ENCODE data around the gene BATF3.
"Not testable (repeated sequence)": the region's sequence is repeated elsewhere in the genome, so short reads cannot be mapped to it uniquely, and the experiment has no call there.

BATF3 gene

GRCh38 chr1:212699625-212700222, at the start of gene BATF3:
BATF3 (minus strand) TSS chr1:212699840; CDS start chr1:212699762, 78 bp downstream.
- peak; percentile 47 for DNase-seq (ENCODE audit: low read depth)

GRCh38 chr1:212746546-212746945, 46.9 kb upstream of the BATF3 start:
- no peak for DNase-seq (ENCODE audit: low read depth)

- DNase-seq (ENCODE audit: low read depth): no peak
These were observed 45.7 kb upstream of the BATF3 start for GRCh38 chr1:212745303-212745702.

GRCh38 chr1:212743901-212744475, 44.3 kb upstream of the BATF3 start:
- no peak for DNase-seq (ENCODE audit: low read depth)

GRCh38 chr1:212738330-212738729, 38.7 kb upstream of the BATF3 start:
- DNase-seq (ENCODE audit: low read depth): no peak

GRCh38 chr1:212737559-212737958, 37.9 kb upstream of the BATF3 start:
- no peak for DNase-seq (ENCODE audit: low read depth)

- no peak for DNase-seq (ENCODE audit: low read depth)
These were observed 33.5 kb upstream of the BATF3 start for GRCh38 chr1:212733109-212733508.

GRCh38 chr1:212731630-212732029, 32.0 kb upstream of the BATF3 start:
- no peak for DNase-seq (ENCODE audit: low read depth)

GRCh38 chr1:212728606-212729005, 29.0 kb upstream of the BATF3 start:
- no peak for DNase-seq (ENCODE audit: low read depth)

GRCh38 chr1:212727386-212728181, 27.9 kb upstream of the BATF3 start:
- no peak for DNase-seq (ENCODE audit: low read depth)

- DNase-seq (ENCODE audit: low read depth): not testable (repeated sequence)
These were observed 25.0 kb upstream of the BATF3 start for GRCh38 chr1:212724679-212725078.

- no peak for DNase-seq (ENCODE audit: low read depth)
These were observed 22.8 kb upstream of the BATF3 start for GRCh38 chr1:212722270-212722957.

GRCh38 chr1:212721388-212722247, 22.0 kb upstream of the BATF3 start:
- DNase-seq (ENCODE audit: low read depth): no peak

- no peak for DNase-seq (ENCODE audit: low read depth)
These were observed 20.0 kb upstream of the BATF3 start for GRCh38 chr1:212719633-212720032.

GRCh38 chr1:212718499-212718898, 18.9 kb upstream of the BATF3 start:
- no peak for DNase-seq (ENCODE audit: low read depth)

GRCh38 chr1:212716161-212716560, 16.5 kb upstream of the BATF3 start:
- DNase-seq (ENCODE audit: low read depth): no peak

GRCh38 chr1:212713465-212714136, 14.0 kb upstream of the BATF3 start:
- no peak for DNase-seq (ENCODE audit: low read depth)

GRCh38 chr1:212712451-212713303, 13.0 kb upstream of the BATF3 start:
- no peak for DNase-seq (ENCODE audit: low read depth)

- DNase-seq (ENCODE audit: low read depth): not testable (repeated sequence)
These were observed 12.3 kb upstream of the BATF3 start for GRCh38 chr1:212711974-212712373.

GRCh38 chr1:212710566-212710965, 10.9 kb upstream of the BATF3 start:
- DNase-seq (ENCODE audit: low read depth): no peak

All from activated T-cell treated with anti-CD3 and anti-CD28 coated beads for 24 hours (primary cell).